Gastroesophageal sphincter (tissue), 3 donors: Measurements from ENCODE around the gene PKD2.

Experiments used
- CTCF ChIP-seq, 4 experiments: fragments of 200-600 bp in 2 of 4; fragments of 450-650 bp in 2 of 4; sonication (generic) in 1 of 4; IDR thresholded peaks; one replicate each; pipeline ENCODE4 v1.5.1; 2017 to 2019; ENCODE audit warnings: antibody characterized with exemption in 4 of 4, mild to moderate bottlenecking in 2 of 4, moderate library complexity in 2 of 4
- EP300 ChIP-seq: sonication (generic); formaldehyde crosslinking; IDR thresholded peaks from one replicate; pipeline ENCODE4 v1.6.1; 2017; ENCODE audit warnings: antibody characterized with exemption, mild to moderate bottlenecking
- POLR2A ChIP-seq, 2 donors: fragments of 450-650 bp; IDR thresholded peaks; one replicate each; pipeline ENCODE4 v1.6.1; 2017; ENCODE audit warnings: antibody characterized with exemption in 2 of 2, mild to moderate bottlenecking in 2 of 2, moderate library complexity in 1 of 2
- POLR2AphosphoS5 ChIP-seq: sonication (generic); formaldehyde crosslinking; IDR thresholded peaks from one replicate; pipeline ENCODE4 v1.6.1; 2017; ENCODE audit warnings: antibody characterized with exemption

GRCh38 chr4:88035292-88035691, 27.9 kb downstream of the PKD2 start:
- TF ChIP-seq POLR2AphosphoS5 (no peak), CTCF (IDR thresholded peaks at IDR 0.05) (no peak), POLR2A (IDR thresholded peaks at IDR 0.05) (no peak), EP300 (no peak)
